Lower leg skin (tissue), 4 donors: ENCODE data around the gene WDR27. TPM values are rescaled to one million over a fixed set of nuclear protein-coding genes. Genes with fewer than 3 reads are reported as not detected.

ENCODE experiments used
- DNase-seq, 2 donors: peaks; one replicate each; pipeline ENCODE4 v3.0.0-alpha.2; 2019; ENCODE audit warnings: low spot score in 2 of 2
- H3K4me3 ChIP-seq: fragments of 200-600 bp; sonication (generic); 2 replicates; pipeline ENCODE4 v1.5.1; 2017; ENCODE audit warnings: mild to moderate bottlenecking, low read depth; ENCODE audit not compliant: poor library complexity, severe bottlenecking
- CTCF ChIP-seq, 3 donors: fragments of 450-650 bp; IDR thresholded peaks; one replicate each; pipeline ENCODE4 v1.5.1; 2016; ENCODE audit warnings: antibody characterized with exemption in 3 of 3, mild to moderate bottlenecking in 3 of 3, moderate library complexity in 2 of 3
- POLR2A ChIP-seq, 2 donors: fragments of 450-650 bp; IDR thresholded peaks; one replicate each; pipeline ENCODE4 v1.6.1; 2016 to 2017; ENCODE audit warnings: antibody characterized with exemption in 2 of 2, mild to moderate bottlenecking in 1 of 2, moderate library complexity in 1 of 2
- WGBS, 2 donors: methylation state at CpG; one replicate each; pipeline ENCODE4 v1.1.5; 2018; 5-methylcytosine and 5-hydroxymethylcytosine counted together
- intact Hi-C: fragments of 100-400 bp; cut with DNase I; formaldehyde crosslinking; loops from one replicate; pipeline ENCODE4 v1.15.0; 2023; ENCODE audit warnings: low total_unique reads
- total RNA-seq, 4 donors: library from RNA; depleted of rRNA; stranded (reverse); fragments of >200 nt; gene quantifications; one replicate each; pipeline ENCODE4 v1.1.0, GENCODE V29; 2016

WDR27 gene
- total RNA-seq, 4 donors from 2014 or later: 15.7 to 40.0 (median 19.5) TPM

GRCh38 chr6:169415179-169415578, 286.6 kb downstream of the WDR27 start:
- TF ChIP-seq POLR2A (IDR thresholded peaks at IDR 0.05) (no peak), CTCF (IDR thresholded peaks at IDR 0.05) (no peak)
- intact Hi-C loops: no loop called here
- DNase-seq: no peak
- WGBS, 2 donors: 93 to 96% methylated on average over 4 of the region's 4 CpGs
- H3K4me3 ChIP-seq: no peak overlapping the region

- TF ChIP-seq POLR2A (IDR thresholded peaks at IDR 0.05) (no peak), CTCF (IDR thresholded peaks at IDR 0.05) (no peak)
- WGBS, 2 donors: 87 to 93% methylated on average over 5 of the region's 5 CpGs
- no peak overlapping the region for H3K4me3 ChIP-seq
- intact Hi-C loops: no loop called here
- DNase-seq: no peak
Observed at GRCh38 chr6:169411722-169412121, 290.1 kb downstream of the WDR27 start.

- no peak overlapping the region for H3K4me3 ChIP-seq
- no peak for DNase-seq
- intact Hi-C loops: no loop called here
- WGBS, 2 donors: 94 to 95% methylated on average over 9 of the region's 9 CpGs
- no peak for TF ChIP-seq POLR2A (IDR thresholded peaks at IDR 0.05)
- TF ChIP-seq CTCF (IDR thresholded peaks at IDR 0.05): no peak
Observed at GRCh38 chr6:169411296-169411695, 290.5 kb downstream of the WDR27 start.

- WGBS, 2 donors: 73 to 84% methylated on average over 4 of the region's 4 CpGs
- TF ChIP-seq POLR2A (IDR thresholded peaks at IDR 0.05): no peak
Observed at GRCh38 chr6:169409742-169410312, 292.0 kb downstream of the WDR27 start.

GRCh38 chr6:169407325-169407724, 294.5 kb downstream of the WDR27 start:
- no peak overlapping the region for H3K4me3 ChIP-seq
- 36 to 49% methylated on average over 5 of the region's 5 CpGs for WGBS, 2 donors
- TF ChIP-seq CTCF (IDR thresholded peaks at IDR 0.05) (no peak), POLR2A (IDR thresholded peaks at IDR 0.05) (no peak)
- no peak for DNase-seq
- intact Hi-C loops: no loop called here

More at GRCh38 chr6:169409742-169410312, 292.0 kb downstream of the WDR27 start:
- DNase-seq: no peak
- intact Hi-C loops: no loop called here
- no peak overlapping the region for H3K4me3 ChIP-seq

Other genes with a start within 250 kb of the WDR27 start
- 10 to 100 TPM; 20.8 to 28.8 (median 25.6) TPM for gene C6orf120, start 97 bp upstream of the WDR27 start, total RNA-seq
- 10 to 100 TPM; 32.7 to 42.8 (median 37.0) TPM for gene PHF10, start 22.5 kb upstream of the WDR27 start, total RNA-seq
- gene DYNLT2, start 49.5 kb upstream of the WDR27 start, total RNA-seq: 1 to 10 TPM in 2 of 4 donors, under 1 TPM in 2; 0.54 to 4.1 (median 1.1) TPM
- 10 to 100 TPM; 12.0 to 30.5 (median 25.2) TPM for gene ERMARD, start 49.6 kb upstream of the WDR27 start, total RNA-seq